Right ventricle myocardium superior (tissue), 1 donor: Measurements from ENCODE around the gene KRT73. TPM values are rescaled to one million over a fixed set of nuclear protein-coding genes. Genes with fewer than 3 reads are reported as not detected.
A peak's percentile ranks its signal among the peaks of the same experiment; 100 is the strongest.
"Not testable (repeated sequence)": the region's sequence is repeated elsewhere in the genome, so short reads cannot be mapped to it uniquely, and the experiment has no call there.

Experiments
- ATAC-seq: fragments of 200-7000 bp; cut with Tn5 transposase; one replicate; pipeline ENCODE4 v1.9.1; 2020; ENCODE audit warnings: mild to moderate bottlenecking; ENCODE audit not compliant: poor library complexity
- DNase-seq: peaks from one replicate; pipeline ENCODE4 v3.0.0-alpha.2; 2020
- intact Hi-C: fragments of 100-400 bp; cut with DNase I; formaldehyde crosslinking; loops from one replicate; pipeline ENCODE4 v1.11.2; 2022
- total RNA-seq: library from RNA; stranded (reverse); fragmentation: NEBNext Ultra II Directional; extraction: Animal tissue kit (Norgen Biotek cat#: 25700); gene quantifications from one replicate; pipeline ENCODE4 v1.2.1, GENCODE V29; 2021
- donor health status: DM: no; HTN: yes; CAD: no; lungs with severe emphysema.

Gene KRT73
- total RNA-seq, 1 donor from 2014 or later: not detected

GRCh38 chr12:52607314-52607713 lies 11.0 kb downstream of the KRT73 start:
- ATAC-seq: no peak

DNA sequence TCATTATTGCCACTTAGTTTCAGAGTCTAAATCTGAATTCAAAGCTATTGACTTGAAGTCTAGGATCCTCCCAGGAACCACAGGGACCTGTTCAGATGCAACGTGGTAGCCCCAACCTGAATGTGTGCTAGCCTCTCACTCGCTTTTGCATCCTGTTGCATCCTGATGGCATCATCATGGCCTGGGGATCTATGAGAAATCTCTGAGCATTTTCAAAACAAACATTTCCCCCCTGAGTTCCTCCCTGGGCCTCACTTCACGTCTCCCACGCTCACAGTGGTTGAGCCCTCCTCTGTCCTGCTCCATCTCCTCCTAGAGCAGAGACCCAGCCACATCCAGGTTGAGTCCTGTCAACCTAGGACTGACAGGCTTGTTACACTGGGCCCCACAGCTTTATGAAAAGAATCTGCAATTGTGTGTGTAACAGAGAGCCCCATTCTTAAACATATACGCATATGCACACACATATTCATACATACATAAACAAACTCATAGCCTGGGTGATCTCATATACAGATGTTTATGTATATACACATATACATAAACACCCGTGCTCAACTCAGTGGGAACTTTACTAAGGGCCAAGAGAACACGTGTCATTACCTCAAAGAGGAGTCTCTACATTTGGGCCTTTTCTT lies 11.7 kb downstream of the KRT73 start:
- intact Hi-C loops: no loop called here
- DNase-seq: no peak
- no peak for ATAC-seq

More at GRCh38 chr12:52607314-52607713, 11.0 kb downstream of the KRT73 start:
- intact Hi-C loops: no loop called here
- DNase-seq: no peak

DNA sequence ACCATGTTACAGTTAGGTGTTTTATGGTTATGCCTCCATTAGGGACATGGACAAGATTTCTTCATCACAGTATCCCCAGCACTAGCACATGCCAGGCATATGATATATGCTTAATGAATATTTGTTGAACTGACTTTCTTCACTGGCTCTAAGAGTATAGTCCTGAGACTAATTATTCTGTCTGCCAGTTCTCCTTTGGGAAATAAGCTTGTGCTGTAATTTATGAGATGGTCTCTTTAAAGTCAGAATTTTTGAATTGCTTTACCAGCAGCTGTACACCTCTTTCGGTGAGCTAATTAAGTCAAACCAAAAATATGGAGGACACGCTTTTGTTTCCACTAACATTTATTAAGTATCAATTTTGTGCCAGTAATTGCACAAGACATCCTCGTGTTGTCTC lies 12.3 kb downstream of the KRT73 start:
- no peak for DNase-seq
- no peak for ATAC-seq
- intact Hi-C loops: no loop called here

- DNase-seq (no peak), ATAC-seq (no peak)
- intact Hi-C loops: no loop called here
Measured at GRCh38 chr12:52605542-52605941, 12.8 kb downstream of the KRT73 start.

GRCh38 chr12:52604859-52605258 lies 13.5 kb downstream of the KRT73 start:
- DNase-seq (no peak), ATAC-seq (no peak)
- intact Hi-C loops: no loop called here

DNA sequence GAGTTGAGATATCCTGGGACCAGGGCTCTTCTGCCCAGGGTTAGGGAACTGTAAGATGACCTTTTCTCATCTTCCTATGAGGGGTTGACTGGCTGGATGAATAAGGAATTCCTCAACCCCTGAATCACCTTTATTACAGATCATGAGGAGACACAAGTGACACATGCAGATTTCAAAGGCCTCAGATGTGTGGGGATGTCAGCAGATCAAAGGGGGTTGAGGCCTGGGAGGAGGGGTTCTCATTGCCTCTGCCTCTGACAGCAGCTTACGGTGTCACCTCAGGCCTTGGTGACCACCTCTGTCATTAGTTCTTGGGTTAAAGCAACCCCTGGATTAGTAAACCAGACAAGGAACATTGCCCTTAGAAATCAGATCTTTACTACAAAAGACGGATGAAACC lies 15.0 kb downstream of the KRT73 start:
- ATAC-seq (no peak), DNase-seq (no peak)
- intact Hi-C loops: no loop called here

DNA sequence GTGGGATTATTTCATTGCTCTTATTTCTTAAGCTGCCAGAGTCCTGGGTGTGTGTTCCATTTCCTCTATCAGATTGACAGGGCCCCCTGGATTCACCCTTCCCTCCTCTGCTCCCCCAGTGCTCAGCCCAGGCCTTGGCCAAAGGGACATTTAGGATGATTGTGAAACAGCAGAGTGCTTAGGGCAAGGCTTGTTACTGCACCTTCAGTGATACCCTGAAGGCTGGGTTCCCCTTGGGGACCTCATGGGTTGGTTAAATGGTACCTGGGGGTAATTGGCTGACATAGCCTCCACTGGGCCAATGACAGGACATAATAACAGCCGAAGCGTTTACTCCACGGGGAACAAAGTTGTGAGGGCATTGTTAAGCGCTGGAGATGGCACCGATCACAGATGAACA lies 15.8 kb downstream of the KRT73 start:
- intact Hi-C loops: no loop called here
- ATAC-seq (no peak), DNase-seq (no peak)

- intact Hi-C loops: no loop called here
- DNase-seq (no peak), ATAC-seq (no peak)
Measured at GRCh38 chr12:52601671-52602070, 16.7 kb downstream of the KRT73 start.

GRCh38 chr12:52600941-52601481 lies 17.3 kb downstream of the KRT73 start, which contains the start of gene KRT72:
TSS of gene KRT72 (minus strand) at chr12:52601463. CDS start at chr12:52601452, 11 bp downstream.
- DNase-seq (no peak), ATAC-seq (no peak)
- intact Hi-C loops: no loop called here

- no peak for DNase-seq
- no peak for ATAC-seq
Measured at GRCh38 chr12:52600475-52600874, 17.9 kb downstream of the KRT73 start.

DNA sequence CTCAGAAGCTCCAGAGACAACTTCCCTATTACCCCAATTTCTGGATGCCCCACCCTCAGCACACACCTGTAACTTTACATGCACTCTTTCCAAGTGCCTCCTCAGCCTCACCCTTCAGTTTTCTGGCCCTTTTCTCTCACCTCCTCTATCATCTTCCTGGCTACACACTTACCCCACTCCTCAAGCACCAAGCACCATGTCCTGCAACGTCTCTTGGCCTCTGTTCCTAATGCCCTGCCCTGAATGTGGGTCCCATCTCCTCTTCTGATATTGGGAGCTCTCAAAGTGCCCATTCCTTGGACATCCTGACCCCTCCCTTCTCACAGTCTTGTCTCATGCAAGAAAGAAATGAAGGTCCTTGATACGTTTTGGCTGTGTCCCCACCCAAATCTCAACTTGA lies 18.3 kb downstream of the KRT73 start:
- no peak for ATAC-seq
- intact Hi-C loops: no loop called here
- no peak for DNase-seq

More at GRCh38 chr12:52600475-52600874, 17.9 kb downstream of the KRT73 start:
- intact Hi-C loops: no loop called here

DNA sequence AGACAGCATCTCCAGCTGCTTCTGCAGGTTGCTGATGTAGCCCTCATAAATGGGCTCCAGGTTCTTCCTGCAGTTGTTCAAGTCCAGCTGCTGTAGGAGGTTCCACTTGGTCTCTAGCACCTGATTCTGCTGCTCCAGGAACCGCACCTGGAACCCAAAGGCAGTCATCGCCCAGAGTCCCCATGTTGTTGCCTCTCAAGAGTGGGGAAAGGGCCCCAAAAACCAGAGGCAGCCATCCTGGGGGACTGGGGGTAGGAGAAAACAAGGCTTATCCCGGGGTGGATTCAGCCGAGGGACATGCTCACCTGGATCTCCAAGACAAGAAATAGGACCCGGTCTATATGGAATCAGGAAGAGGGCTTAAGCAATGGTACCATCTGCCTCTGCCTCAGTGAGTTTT lies 19.4 kb downstream of the KRT73 start:
- ATAC-seq: no peak
- intact Hi-C loops: no loop called here
- no peak for DNase-seq

DNA sequence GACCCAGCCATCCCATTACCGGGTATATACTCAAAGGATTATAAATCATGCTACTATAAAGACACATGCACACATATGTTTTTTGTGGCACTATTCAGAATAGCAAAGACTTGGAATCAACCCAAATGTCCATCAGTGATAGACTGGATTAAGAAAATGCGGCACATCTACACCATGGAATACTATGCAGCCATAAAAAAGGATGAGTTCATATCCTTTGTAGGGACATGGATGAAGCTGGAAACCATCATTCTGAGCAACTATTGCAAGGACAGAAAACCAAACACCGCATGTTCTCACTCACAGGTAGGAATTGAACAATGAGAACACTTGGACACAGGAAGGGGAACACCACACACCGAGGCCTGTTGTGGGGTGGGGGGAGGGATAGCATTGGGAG lies 24.1 kb downstream of the KRT73 start:
- DNase-seq, intact Hi-C loops, ATAC-seq: not testable (repeated sequence)

DNA sequence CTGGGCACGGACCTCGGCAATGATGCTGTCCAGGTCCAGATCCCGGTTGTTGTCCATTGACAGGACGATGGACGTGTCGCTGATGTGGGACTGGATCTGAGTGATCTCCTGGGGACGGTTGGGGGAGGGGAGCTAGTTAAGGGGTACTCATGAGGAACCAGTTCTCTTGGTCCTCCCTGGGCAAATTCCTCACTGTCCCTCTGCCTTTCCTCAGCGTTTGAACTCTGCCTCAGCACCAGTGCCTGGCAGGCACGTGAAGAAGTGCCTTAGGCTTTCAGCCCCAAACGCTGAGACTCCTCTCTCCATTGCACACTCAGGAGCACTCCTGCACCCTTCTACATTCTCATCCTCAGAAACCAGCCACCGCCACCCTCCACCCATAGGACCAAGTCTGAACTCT lies 26.8 kb downstream of the KRT73 start:
- DNase-seq (no peak), ATAC-seq (no peak)
- intact Hi-C loops: no loop called here

DNA sequence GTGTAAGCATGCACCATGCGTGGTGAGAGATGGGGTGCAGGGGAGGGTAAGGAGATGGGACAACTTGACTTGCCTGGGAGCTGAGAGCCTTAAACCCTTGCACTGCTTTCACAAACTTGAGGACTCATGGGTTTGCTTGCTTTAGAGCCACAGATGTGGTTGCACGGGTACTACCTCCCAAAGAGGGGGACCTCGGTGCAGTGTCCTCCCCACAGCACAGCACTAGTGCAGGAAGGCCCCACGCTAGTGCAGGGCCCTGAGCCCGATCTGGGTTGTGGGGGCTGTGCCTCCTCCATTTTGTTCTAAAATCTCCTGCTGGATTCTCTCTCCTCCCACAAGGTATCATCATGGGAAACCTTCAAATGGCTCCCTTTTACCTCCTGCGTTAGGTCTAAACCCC lies 28.3 kb downstream of the KRT73 start:
- intact Hi-C loops: no loop called here
- DNase-seq: no peak
- no peak for ATAC-seq

- no peak for DNase-seq
- ATAC-seq: no peak
- intact Hi-C loops: loop anchor here (10.0 kb wide), 1 partner anchor 433 kb away; no protein-coding TSS in a partner anchor
Measured at GRCh38 chr12:52587563-52587962, 30.8 kb downstream of the KRT73 start.

DNA sequence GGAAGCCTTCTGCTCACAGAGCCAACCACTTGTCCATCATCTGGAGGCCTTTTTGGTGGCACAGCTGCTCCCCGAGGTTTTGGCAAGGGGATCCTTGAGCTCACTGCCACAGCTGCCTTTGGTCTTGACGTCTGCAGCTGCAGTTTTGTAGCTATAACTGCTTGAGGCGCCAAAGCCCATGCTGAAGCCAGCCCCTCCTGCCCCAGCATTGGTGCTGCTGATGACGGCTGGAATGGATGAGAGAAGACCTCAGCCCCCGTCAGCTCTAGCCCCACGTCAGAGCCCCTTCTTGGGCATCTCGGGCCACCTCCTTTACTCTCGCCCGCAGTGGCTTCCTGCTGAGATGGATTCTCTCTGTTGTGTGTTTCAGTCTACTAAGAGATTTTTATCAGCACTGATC lies 32.4 kb downstream of the KRT73 start:
- ATAC-seq (no peak), DNase-seq (no peak)
- intact Hi-C loops: loop anchor here (10.0 kb wide), 1 partner anchor 431 kb away; no protein-coding TSS in a partner anchor

DNA sequence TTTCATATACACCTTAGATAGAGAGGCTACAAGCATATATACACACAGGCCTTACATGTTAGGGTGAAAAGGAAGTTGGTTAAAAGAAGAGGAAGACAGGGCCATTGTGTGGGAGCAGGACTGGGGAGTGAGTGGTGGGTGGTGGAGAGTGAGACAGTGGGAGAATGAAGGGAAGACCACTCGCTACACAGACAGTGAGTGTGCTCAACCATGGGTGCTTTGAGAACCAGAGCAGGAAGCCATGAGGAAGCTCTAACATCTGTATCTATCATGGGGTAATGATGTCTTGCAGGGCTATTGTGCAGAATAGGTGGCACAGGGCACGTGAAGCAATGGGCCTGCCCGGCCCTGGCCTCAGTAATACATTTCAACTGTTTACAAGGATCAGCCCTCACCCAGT lies 33.3 kb downstream of the KRT73 start:
- intact Hi-C loops: loop anchor here (10.0 kb wide), 1 partner anchor 430 kb away; no protein-coding TSS in a partner anchor
- no peak for ATAC-seq
- no peak for DNase-seq

DNA sequence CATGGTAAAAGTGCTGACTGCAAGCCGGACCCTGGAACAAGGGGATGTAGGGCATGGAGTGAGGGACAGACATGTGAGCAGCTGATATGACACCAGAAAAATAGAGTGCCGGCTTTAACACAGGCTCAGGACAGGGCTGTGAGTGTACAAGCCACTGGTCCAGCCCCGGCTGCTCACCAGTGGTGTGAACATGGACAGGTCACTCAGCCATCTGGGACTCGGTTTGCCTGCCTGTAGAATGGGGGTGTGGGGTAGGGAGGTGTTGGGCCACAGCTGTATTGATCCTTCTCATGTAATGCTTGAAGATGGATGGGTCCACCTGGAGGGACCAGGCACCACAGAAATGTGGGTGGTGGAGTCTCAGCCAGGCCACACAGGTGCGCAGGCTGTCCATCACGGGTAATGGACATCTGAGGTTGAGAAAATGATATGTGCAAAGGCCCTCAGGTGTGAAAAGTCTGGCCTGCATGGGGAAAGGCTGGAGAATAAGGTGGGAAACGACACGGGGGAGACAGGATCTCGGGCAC lies 34.1 kb downstream of the KRT73 start:
- DNase-seq: no peak
- intact Hi-C loops: loop anchor here (10.0 kb wide), 1 partner anchor 429 kb away; no protein-coding TSS in a partner anchor
- no peak for ATAC-seq

DNA sequence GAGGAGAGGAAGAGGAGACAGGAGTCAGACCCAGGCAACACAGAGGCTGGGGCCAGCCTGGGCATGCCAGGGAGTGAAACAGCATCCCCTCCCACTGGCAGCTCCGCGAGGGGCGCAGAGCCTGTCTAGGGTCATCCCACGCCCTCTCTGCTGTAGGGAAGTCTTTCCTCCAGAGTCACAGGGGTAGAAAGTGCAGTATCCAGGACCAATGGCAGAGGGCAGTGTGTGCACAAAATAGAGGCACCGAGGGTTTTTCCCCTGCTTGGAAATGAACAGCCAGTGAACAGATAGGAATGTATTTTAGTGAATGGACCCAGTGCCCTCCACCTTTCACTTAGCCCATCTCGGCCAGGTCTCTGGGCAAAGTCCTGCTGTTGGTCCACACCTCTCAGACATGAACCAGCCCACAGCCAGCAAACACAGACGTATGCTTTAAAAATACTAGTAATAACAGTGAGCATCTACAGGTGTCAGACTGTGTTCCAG lies 35.3 kb downstream of the KRT73 start:
- intact Hi-C loops: loop anchor here (2.0 to 10.0 kb wide), 2 partner anchors 298 to 428 kb away; no protein-coding TSS in a partner anchor
- no peak for DNase-seq
- peak; percentile 90 for ATAC-seq
